Activated naive CD8-positive, alpha-beta T cell treated with anti-CD3 and anti-CD28 coated beads, Interleukin-2, amount 50 U/mL, for 24 hours (primary cell): ENCODE data around the gene RARRES2.
A peak's percentile ranks its signal among the peaks of the same experiment; 100 is the strongest.

ENCODE experiments used
- ATAC-seq: fragments of 150-1000 bp; cut with Tn5 transposase; one replicate; pipeline ENCODE4 v1.10.0; 2021
- DNase-seq: peaks from one replicate; pipeline ENCODE4 v3.0.0; 2021
- H3K27ac Mint-ChIP-seq: one replicate; pipeline ENCODE4 v1.8.0; 2021; ENCODE audit warnings: mild to moderate bottlenecking, mixed read lengths
- H3K27me3 Mint-ChIP-seq: one replicate; pipeline ENCODE4 v1.8.0; 2021; ENCODE audit warnings: mixed read lengths
- H3K36me3 Mint-ChIP-seq: one replicate; pipeline ENCODE4 v1.8.0; 2021; ENCODE audit warnings: low read depth, mixed read lengths
- H3K4me1 Mint-ChIP-seq: one replicate; pipeline ENCODE4 v1.8.0; 2021; ENCODE audit warnings: mixed read lengths
- H3K4me3 Mint-ChIP-seq: one replicate; pipeline ENCODE4 v1.8.0; 2021; ENCODE audit warnings: mild to moderate bottlenecking, moderate library complexity, mixed read lengths
- H3K9me3 Mint-ChIP-seq: one replicate; pipeline ENCODE4 v1.8.0; 2021; ENCODE audit warnings: mixed read lengths

Gene RARRES2

GRCh38 chr7:150360363-150361058, 19.1 kb upstream of the RARRES2 start:
- H3K36me3 Mint-ChIP-seq: no peaks in the 10 kb centered on the region
- H3K27me3 Mint-ChIP-seq: no peaks in the 10 kb centered on the region
- H3K9me3 Mint-ChIP-seq: no peaks in the 10 kb centered on the region
- H3K27ac Mint-ChIP-seq: peak overlapping the region; percentile 36
- no peak overlapping the region for H3K4me3 Mint-ChIP-seq
- ATAC-seq: no peak
- no peak for DNase-seq
- H3K4me1 Mint-ChIP-seq: peaks cover 48% of the 10 kb centered on the region

GRCh38 chr7:150359622-150360362, 18.4 kb upstream of the RARRES2 start:
- H3K4me1 Mint-ChIP-seq: peaks cover 46% of the 10 kb centered on the region
- no peaks in the 10 kb centered on the region for H3K27me3 Mint-ChIP-seq
- ATAC-seq (no peak), DNase-seq (no peak)
- peak overlapping the region; percentile 2 for H3K4me3 Mint-ChIP-seq
- no peaks in the 10 kb centered on the region for H3K36me3 Mint-ChIP-seq
- no peaks in the 10 kb centered on the region for H3K9me3 Mint-ChIP-seq
- peak overlapping the region; percentile 36 for H3K27ac Mint-ChIP-seq

- Mint-ChIP-seq H3K36me3 (no peaks in the 10 kb centered on the region), H3K4me3 (no peak overlapping the region), H3K27ac (no peak overlapping the region), H3K27me3 (no peaks in the 10 kb centered on the region), H3K9me3 (no peaks in the 10 kb centered on the region), H3K4me1 (peaks cover 44% of the 10 kb centered on the region)
- DNase-seq: no peak
- ATAC-seq: no peak
Observed at GRCh38 chr7:150358988-150359621, 17.7 kb upstream of the RARRES2 start.

GRCh38 chr7:150358433-150358832, 17.0 kb upstream of the RARRES2 start:
- DNase-seq (no peak), ATAC-seq (peak; percentile 47)
- Mint-ChIP-seq H3K9me3 (no peaks in the 10 kb centered on the region), H3K4me1 (peaks cover 40% of the 10 kb centered on the region), H3K4me3 (no peak overlapping the region), H3K27me3 (no peaks in the 10 kb centered on the region), H3K36me3 (no peaks in the 10 kb centered on the region), H3K27ac (peak overlapping the region; percentile 84)

GRCh38 chr7:150357771-150358427, 16.5 kb upstream of the RARRES2 start:
- Mint-ChIP-seq H3K4me3 (peak overlapping the region; percentile 63), H3K27ac (peak overlapping the region; percentile 84), H3K36me3 (no peaks in the 10 kb centered on the region), H3K4me1 (peaks cover 40% of the 10 kb centered on the region), H3K27me3 (no peaks in the 10 kb centered on the region), H3K9me3 (no peaks in the 10 kb centered on the region)
- DNase-seq (no peak), ATAC-seq (no peak)

- H3K36me3 Mint-ChIP-seq: no peaks in the 10 kb centered on the region
- ATAC-seq (peak; percentile 82), DNase-seq (peak; percentile 71)
- no peaks in the 10 kb centered on the region for H3K27me3 Mint-ChIP-seq
- H3K27ac Mint-ChIP-seq: peak overlapping the region; percentile 84
- H3K4me1 Mint-ChIP-seq: peaks cover 40% of the 10 kb centered on the region
- peak overlapping the region; percentile 63 for H3K4me3 Mint-ChIP-seq
- H3K9me3 Mint-ChIP-seq: no peaks in the 10 kb centered on the region
Observed at GRCh38 chr7:150357270-150357669, 15.8 kb upstream of the RARRES2 start.

- Mint-ChIP-seq H3K9me3 (no peaks in the 10 kb centered on the region), H3K4me3 (no peak overlapping the region), H3K36me3 (no peaks in the 10 kb centered on the region), H3K4me1 (peaks cover 40% of the 10 kb centered on the region), H3K27me3 (no peaks in the 10 kb centered on the region), H3K27ac (no peak overlapping the region)
- DNase-seq: no peak
- no peak for ATAC-seq
Observed at GRCh38 chr7:150356265-150356897, 15.0 kb upstream of the RARRES2 start.

- DNase-seq: no peak
- H3K27me3 Mint-ChIP-seq: no peaks in the 10 kb centered on the region
- H3K9me3 Mint-ChIP-seq: no peaks in the 10 kb centered on the region
- no peaks in the 10 kb centered on the region for H3K36me3 Mint-ChIP-seq
- H3K4me1 Mint-ChIP-seq: peaks cover 40% of the 10 kb centered on the region
- no peak for ATAC-seq
- no peak overlapping the region for H3K4me3 Mint-ChIP-seq
- H3K27ac Mint-ChIP-seq: no peak overlapping the region
Observed at GRCh38 chr7:150355666-150356059, 14.2 kb upstream of the RARRES2 start.

GRCh38 chr7:150351587-150352194, 10.3 kb upstream of the RARRES2 start:
- H3K27ac Mint-ChIP-seq: no peak overlapping the region
- peaks cover 7% of the 10 kb centered on the region for H3K4me1 Mint-ChIP-seq
- ATAC-seq (no peak), DNase-seq (no peak)
- no peaks in the 10 kb centered on the region for H3K9me3 Mint-ChIP-seq
- no peak overlapping the region for H3K4me3 Mint-ChIP-seq
- H3K36me3 Mint-ChIP-seq: no peaks in the 10 kb centered on the region
- H3K27me3 Mint-ChIP-seq: peaks cover 4% of the 10 kb centered on the region

GRCh38 chr7:150346922-150347321, 5.5 kb upstream of the RARRES2 start:
- Mint-ChIP-seq H3K27me3 (peaks cover 29% of the 10 kb centered on the region), H3K4me1 (no peaks in the 10 kb centered on the region), H3K36me3 (no peaks in the 10 kb centered on the region), H3K9me3 (no peaks in the 10 kb centered on the region), H3K27ac (no peak overlapping the region), H3K4me3 (no peak overlapping the region)
- DNase-seq (no peak), ATAC-seq (no peak)

GRCh38 chr7:150345012-150345411, 3.6 kb upstream of the RARRES2 start:
- Mint-ChIP-seq H3K9me3 (no peaks in the 10 kb centered on the region), H3K36me3 (no peaks in the 10 kb centered on the region), H3K27me3 (peaks cover 39% of the 10 kb centered on the region), H3K27ac (no peak overlapping the region), H3K4me3 (no peak overlapping the region), H3K4me1 (peaks cover 4% of the 10 kb centered on the region)
- DNase-seq (no peak), ATAC-seq (no peak)

GRCh38 chr7:150344299-150344698, 2.9 kb upstream of the RARRES2 start:
- no peak overlapping the region for H3K27ac Mint-ChIP-seq
- ATAC-seq: no peak
- no peak for DNase-seq
- no peak overlapping the region for H3K4me3 Mint-ChIP-seq
- H3K36me3 Mint-ChIP-seq: no peaks in the 10 kb centered on the region
- peaks cover 9% of the 10 kb centered on the region for H3K4me1 Mint-ChIP-seq
- peaks cover 46% of the 10 kb centered on the region for H3K27me3 Mint-ChIP-seq
- no peaks in the 10 kb centered on the region for H3K9me3 Mint-ChIP-seq

GRCh38 chr7:150343225-150343624, 1.8 kb upstream of the RARRES2 start:
- Mint-ChIP-seq H3K4me1 (peaks cover 9% of the 10 kb centered on the region), H3K27me3 (peaks cover 46% of the 10 kb centered on the region), H3K36me3 (no peaks in the 10 kb centered on the region), H3K4me3 (no peak overlapping the region), H3K27ac (no peak overlapping the region), H3K9me3 (no peaks in the 10 kb centered on the region)
- ATAC-seq: no peak
- no peak for DNase-seq

- Mint-ChIP-seq H3K36me3 (peaks cover 4% of the 10 kb centered on the region), H3K27ac (no peak overlapping the region), H3K4me1 (peaks cover 9% of the 10 kb centered on the region), H3K9me3 (no peaks in the 10 kb centered on the region), H3K4me3 (no peak overlapping the region), H3K27me3 (peaks cover 46% of the 10 kb centered on the region)
- DNase-seq (no peak), ATAC-seq (no peak)
Observed at GRCh38 chr7:150342121-150342408, 636 bp upstream of the RARRES2 start.
